GM04504 (cell line): ENCODE results near the gene DNAI1.
"Not testable (repeated sequence)": the region's sequence is repeated elsewhere in the genome, so short reads cannot be mapped to it uniquely, and the experiment has no call there.

Experiments
- DNase-seq: peaks from one replicate; pipeline ENCODE4 v3.0.0-alpha.2; 2012; ENCODE audit warnings: low read depth

DNAI1 gene

DNA sequence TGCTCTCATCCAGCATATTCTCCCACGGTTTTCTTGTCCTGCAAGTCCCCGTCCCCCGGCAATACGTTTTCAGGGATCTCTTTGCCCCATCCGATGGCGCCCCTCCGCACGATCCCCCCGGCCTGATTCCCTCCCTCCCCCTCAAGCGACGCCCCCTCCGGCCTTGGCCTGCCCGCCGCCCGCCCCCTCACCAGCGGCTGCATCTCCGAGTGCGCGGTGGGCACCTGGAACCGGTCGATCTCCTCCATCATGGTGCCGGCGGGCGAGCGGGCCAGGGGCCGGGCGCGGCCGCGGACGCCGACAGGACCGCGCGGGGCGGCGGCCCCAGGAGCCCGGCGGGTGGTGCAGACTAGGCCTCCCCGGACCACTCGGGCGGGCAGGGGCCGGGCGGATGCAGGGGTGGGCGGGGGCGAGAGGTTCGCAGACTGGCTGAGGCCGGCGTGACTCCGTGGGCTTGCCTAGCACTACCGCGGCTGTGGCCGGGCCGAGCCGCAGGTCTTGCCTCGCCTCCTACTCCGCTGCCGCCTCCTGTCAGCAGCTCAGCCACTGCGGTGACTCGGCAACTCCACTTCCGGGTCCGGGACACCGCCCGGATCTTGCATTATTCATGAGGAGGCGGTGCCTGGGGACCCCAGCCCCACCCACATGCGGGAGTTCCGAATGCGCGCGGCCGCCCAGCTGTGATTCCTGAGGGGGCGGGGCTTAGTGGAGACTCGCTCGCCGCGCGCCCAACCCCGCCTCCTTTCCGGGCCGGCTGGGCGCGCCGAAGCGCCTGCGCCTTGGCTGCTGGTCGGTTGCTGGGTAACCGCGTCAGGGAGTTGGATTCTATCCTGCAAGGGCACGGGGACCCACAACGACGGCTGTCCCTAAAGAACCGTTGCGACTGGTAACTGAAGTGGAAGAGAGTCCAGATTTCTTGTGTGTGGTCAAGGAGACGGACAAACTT lies at the start of gene DNAI1, which contains the start of gene FAM219A:
Gene DNAI1, plus strand, starts transcription at position 793 of the 946 bp plus-strand sequence. CDS start 201 bp downstream, outside the sequence.
Gene FAM219A, minus strand, starts transcription at position 558 of the 946 bp plus-strand sequence. Its CDS starts 307 bp downstream, at position 251.
- DNase-seq = peak; percentile 97

DNA sequence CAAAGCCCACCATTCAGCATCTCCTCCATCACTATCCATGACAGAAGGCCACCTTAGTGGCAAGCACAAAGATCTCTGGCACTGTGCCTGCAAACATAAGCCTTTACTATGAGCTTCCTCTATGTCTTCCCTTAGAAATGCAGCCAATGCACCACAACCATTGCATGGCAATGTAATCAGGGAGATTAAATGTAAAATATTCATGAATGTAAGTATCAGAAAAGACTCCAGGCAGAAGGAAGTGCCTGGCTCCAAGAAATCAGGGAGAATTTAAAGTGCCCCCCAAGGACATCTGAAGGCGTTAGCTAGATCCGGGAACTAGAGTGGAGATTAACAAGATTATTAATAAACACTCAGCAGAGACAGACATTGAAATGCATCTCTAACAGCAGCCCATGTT lies 49.5 kb upstream of the DNAI1 start:
- DNase-seq = no peak

DNA sequence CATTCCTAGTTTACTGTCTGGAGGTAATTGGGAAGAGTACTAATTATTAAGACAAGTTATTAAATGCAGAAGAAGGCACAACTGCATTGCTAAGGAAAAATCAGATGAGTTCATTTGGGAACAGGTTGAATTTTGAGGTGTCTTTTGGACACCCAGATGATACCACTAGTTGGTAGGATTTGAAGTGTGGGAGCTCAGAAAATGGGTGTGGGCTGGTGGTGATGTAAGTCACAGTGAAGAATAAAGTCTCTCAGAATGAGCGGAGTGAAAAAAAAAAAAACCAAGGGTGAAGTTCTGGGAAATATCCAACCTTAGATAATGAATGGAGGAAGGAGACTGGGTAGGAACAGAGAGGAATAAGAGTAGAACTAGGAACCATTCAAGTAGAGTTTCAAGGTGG lies 46.3 kb upstream of the DNAI1 start:
- no peak for DNase-seq

DNA sequence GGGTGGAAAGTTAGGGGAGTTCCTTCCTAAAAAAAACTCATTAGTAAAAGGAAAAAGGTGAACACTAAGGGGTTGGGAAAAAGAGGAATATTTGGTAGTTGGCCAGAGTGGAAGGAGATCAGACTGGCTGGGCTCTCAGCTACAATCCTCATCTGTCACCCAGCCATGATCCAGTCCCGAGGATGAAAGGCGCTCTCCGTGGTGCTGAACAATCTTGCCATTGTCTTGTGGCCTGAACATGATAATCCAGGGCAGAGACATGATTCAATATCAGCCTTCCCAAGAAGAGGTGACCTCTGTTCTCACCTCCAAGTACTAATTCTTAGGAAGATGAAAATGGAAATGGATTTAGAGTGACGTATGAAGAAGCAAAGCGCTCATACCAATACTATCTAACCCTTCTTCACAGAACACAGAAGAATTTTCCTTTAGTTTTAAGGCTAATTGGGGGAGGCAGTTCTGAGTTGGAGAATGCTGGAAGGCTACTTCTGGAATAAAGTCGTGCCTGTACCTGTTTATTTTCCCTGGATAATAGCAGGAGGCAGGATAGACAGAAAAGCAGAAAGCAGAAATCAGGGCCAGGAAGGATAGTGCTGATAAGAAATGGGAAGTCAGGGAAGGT lies 45.3 kb upstream of the DNAI1 start:
- DNase-seq = peak; percentile 20

DNA sequence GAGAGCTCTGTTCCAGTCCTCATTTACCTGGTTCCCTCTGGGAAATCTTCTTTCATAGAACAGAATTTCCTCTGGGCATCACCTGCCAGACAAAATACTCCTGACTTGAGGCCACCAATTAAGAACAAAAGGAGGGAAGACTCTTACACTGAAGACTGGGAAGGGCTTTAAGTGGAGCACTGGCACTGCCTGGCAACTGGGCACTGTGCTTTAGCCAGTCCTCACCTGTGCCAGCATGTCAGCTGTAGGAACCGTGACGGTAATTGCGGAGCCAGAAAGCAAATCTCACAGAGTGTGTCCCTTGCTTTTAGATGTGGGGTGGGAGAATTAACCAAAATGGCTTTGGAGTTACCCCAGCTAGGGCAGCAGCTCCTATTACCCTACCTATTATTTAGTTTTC lies 40.9 kb upstream of the DNAI1 start:
- no peak for DNase-seq

DNA sequence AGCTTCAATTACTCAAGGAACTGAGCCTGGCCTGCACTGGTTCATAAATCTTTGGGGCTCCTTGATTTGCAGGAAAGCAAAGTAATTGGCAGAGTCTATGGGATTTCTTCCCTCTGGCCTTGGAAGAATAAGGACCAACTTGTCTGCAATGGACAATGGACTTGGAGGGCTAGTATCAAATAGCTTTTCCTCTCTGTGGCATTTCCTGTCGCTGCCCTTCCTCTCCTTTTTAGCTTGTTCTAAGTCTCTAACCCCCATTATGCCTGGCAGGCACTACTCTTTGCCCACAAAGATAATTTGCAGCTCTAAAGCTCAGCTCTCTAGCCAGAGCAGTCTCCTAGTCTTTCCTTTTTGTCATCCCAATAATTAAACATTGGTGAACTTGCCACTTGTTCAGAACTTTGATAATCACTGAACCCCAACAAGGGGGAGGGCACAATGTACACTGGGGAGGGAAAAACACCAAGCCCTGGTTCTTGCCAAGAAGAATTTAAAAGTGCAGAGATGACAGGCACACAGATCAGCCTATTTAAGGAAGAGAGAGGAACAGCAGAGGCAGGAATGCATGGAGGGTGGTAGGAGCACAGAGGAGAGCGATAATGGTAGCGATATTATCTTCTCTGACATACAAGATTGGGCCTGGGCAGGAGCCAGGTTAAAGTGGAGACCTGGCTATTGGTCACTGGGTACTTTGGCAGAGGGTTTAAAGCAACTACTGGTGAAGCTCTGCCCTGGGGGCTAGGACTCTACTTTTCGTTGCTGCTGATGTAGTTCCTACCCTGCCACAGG lies 38.7 kb upstream of the DNAI1 start:
- no peak for DNase-seq

DNA sequence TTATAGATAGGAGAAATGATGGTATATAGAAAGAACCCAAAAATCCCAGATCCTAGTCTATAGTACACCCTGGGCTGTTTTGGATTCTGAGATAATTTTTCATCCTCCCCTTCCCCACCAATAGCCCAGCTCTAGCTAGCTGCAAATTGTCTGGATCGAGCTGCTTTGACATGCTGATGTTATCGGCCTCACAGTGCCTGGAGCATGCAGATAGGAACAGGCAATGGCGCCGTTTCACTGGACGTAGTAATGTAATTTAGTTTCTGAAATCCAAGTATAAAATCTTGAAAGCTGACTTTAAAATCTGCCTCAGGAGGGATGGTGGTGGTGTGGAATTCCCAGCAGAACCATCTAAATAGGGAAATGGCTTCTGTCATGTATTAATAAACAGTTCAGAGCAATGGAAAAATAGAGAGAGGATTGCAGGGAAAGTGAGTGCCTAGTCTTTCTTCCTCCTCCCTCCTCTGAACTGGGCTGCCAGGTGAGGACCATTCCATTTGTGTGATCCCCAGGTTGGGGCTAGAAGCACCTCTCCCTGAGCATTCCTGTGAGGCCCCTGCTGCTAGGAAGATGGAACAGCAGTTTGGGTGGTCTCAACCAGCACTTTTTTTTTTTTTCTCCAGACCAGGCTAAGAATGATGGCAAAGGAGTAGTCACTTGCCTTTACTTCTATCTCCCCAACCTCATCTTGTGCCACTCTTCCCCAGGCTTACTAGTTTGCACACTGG lies 32.1 kb upstream of the DNAI1 start:
- DNase-seq = no peak

DNA sequence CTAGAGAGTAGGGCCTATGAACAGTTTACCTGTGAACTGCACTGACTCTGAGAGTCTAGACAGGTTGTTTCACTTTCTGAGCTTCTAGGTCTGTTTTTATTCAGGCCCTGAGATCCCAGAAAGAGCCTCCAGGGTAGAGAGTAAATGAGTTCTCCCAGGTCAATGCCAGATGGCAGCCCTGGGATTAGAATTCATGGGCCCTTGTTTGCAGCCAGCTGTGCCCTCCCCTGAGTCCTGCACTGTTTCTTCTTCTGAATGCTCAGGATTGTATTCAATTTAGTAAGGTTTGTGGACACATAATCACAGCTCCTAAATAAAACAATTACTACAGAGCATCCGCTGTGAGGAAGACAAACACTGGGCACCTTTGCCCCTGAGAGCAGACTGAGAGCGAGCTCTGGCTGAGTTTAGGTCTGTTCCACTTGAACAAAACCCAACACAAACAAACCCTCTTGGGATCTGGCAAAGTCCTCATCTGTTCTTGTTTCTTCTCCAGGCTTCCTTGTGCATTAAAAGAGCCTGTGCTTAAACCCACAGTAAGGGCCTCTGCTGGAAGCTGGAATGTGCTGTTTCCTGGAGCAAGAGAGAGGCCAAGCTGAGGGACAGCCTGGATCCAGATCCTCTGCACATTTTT lies 30.2 kb upstream of the DNAI1 start:
- no peak for DNase-seq

DNA sequence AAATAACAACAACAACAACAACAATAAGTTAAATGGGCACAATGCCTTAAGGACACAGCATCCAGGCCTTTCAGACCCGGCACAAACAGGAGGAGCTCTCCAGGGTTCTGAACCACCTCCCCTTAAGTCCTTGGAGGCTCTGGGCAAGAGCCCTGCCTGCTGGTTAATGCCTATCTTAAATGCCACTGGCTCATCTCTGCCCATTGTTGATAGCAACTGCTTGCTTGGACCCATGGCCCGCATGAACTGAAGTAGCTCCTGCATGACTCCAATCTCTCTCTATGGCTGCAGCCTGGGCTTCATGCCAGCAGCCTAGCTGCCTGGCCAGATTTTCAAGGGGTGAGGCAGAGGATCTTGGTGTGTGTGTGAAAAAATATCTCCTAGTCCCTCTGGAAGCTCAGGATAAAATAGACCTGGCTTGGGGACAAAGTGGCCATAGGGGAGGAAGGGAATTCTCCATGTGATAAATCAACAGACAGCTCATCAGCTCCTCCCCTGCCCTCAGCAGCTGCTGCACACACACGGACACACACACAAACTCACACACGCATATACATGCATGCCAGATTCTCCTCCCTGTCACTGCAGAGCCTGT lies 27.7 kb upstream of the DNAI1 start:
- DNase-seq = peak; percentile 65

DNA sequence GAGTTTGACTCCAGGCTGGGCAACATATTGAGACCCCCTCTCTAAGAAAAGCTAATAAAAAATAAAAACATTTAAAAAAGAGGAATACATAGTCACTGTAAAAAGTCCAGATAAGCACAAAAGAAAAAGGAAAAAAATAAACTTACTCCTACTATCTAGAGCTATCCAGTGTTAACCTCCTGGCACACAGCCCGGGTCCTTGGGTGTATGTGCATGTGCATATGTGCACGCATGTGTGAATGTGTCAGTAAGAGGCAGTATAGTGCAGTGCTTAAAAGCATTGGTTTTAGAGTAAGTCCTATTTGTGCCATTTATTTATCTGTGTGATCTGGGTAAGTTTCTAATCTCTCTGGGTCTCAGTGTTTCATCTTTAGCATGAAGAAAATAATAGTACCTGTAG lies 26.9 kb upstream of the DNAI1 start:
- DNase-seq = no peak

DNA sequence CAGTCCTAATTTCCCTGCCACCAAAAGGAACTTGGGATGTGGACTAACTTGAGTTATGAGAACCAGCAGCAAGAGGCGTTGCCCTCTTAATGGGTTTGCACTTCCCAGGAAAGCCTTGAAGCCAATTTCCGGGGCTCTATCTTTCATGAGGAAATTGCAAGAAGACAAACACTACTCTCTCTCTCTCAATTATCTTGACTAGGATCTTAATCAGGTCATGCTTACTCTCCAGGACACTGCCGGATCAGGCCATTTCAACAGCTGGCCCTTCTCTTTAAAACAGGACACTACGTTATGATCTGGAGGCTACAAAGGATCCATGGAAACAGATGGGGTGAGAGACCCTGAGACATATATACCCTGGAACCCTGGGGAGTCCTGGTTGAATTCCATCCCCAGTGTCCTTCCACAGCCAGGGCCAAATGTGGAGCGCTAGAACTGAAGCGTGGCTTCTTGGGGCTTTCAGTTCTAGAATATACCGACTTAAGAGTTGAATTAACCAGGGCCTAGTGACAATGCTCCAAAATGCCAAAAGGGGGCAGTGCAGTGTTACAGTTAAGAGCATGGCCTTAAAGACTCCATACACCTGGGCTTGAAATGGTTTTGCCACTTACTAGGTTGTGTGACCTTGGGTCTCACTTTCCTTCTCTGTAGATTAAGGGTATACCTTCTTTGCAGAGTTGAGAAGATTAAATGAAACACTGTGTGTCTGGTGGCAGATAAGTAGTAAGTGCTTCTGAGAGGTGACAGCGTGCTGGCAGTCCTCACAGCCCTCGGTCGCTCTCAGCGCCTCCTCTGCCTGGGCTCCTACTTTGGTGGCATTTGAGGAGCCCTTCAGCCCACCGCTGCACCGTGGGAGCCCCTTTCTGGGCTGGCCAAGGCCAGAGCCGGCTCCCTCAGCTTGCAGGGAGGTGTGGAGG lies 21.3 kb upstream of the DNAI1 start:
- peak; percentile 45 for DNase-seq

DNA sequence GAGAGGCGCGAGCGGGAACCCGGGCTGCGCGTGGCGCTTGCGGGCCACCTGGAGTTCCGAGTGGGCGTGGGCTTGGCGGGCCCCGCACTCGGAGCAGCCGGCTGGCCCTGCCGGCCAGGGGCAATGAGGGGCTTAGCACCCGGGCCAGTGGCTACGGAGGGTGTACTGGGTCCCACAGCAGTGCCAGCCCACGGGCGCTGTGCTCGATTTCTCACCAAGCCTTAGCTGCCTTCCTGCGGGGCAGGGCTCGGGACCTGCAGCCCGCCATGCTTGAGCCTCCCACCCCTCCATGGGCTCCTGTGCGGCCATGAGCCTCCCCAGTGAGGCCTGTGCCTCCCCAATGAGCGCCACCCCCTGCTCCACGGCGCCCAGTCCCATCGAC lies 20.7 kb upstream of the DNAI1 start:
- DNase-seq = not testable (repeated sequence)

DNA sequence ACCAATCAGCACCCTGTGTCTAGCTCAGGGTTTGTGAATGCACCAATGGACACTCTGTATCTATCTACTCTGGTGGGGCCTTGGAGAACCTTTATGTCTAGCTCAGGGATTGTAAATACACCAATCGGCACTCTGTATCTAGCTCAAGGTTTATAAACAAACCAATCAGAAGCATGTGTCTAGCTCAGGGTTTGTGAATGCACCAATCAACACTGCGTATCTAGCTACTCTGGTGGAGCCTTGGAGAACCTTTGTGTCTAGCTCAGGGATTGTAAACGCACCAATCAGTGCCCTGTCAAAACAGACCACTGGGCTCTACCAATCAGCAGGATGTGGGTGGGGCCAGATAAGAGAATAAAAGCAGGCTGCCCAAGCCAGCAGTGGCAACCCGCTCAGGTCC lies 20.1 kb upstream of the DNAI1 start:
- DNase-seq = not testable (repeated sequence)

DNA sequence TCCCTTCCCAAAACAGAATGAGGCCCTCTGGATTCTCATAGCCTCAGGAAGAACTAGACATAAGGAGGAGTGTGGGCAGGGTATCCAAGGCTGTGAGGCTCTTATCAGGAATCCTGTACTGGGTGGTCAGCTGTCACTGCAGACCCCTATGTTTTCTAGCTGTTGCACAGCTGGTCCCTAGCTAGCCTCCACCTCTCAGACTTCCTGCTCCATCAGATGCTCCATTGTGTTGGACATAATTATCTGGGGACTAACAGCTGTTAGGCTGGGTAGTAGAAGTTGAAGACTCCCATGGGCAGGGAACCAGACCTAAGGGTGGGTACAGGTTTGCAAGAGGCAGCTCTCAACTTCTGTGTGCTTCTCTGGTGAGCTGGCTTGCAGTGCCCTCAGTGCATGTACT lies 18.6 kb upstream of the DNAI1 start:
- DNase-seq = no peak

DNA sequence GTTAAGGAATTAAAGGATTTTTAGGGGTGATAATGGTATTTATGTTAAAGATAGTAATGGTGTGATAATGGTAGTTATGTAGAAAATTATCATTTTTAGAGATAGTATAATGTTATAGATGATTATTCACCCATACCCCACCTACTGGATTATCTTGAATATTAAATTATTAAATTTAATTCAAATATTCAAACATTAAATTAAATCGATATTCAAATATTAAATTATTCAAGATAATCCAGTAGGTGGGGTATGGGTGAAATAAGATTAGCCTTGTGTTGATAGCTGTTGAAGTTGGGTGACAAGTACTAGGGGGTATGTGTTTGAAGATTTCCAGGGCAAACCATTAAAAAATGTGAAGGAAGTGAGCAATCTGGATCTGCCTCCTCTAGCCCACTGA lies 15.8 kb upstream of the DNAI1 start:
- DNase-seq = no peak

DNA sequence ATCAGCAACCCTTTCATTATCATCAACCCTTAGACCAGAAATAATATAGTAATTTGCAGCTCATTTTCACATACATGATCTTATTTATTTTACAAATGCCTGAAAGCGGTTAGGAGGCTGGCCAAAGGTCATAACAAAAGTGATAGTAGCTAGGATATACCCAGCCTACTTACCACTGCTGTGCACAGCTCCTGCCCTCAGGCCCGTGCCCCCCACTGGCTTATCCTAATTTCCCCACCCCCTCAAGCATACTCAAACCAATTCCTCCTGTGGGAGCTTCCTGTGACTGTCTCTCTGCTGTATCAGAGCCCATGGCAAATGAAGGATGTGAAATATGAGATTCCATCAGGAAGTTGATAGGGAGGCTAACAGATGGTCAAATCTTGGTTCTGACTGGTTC lies 15.1 kb upstream of the DNAI1 start:
- DNase-seq = no peak

DNA sequence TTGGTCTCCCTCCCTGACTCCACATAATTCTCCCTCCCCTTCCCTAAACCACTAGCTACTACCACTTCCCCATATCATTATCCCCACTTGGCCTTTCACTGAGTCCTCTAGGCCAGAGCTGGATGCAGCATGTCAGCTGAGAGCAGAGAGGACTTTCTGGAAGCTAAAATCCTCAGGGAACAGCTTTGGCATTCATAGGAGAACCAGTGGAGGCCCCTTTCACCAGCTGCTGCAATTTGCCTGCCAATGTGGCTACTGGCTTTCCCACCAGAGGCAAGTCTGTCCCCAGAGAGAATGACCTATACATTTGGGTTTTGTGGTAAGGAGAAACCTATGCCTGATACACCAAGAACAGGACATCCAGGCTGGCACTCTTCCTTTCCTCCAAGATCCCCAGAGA lies 14.6 kb upstream of the DNAI1 start:
- DNase-seq = no peak

DNA sequence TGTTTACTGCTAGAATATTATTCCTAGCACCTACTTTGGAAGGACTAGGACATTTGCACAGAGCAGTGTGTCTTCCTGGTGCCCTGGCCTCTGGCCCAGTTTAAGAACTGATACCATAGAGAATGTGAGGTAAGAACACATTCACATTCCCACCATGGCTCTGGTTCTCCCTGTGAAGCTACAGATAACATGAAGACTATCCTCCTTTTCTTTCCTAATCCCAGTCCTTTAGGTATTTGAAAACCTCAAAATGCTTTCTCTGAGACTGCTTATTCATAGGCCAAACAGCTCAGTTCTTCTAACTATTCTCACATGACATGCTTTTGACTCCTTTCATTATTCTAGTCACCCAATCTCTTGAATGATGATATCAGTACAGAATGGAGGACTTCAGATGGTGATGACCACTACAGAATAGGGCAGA lies 12.1 kb upstream of the DNAI1 start:
- no peak for DNase-seq

DNA sequence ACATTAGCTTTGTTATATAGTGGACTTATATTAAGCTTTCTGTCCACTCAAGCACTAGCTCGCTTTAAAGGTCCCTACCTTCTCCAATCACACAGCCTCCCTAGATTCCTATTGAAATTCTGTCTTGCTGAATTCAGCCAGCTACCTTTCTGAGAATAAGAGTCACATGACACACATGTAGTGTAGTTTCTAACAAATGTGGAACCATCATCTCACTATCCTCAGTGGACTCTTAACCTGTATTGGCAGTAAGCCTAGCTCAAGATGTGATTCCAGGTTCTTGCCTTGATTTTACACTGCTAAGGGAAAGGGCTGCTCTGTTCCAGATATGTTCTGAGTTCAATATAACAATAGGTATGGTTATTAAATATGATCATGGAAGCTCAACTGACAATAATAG lies 11.7 kb upstream of the DNAI1 start:
- DNase-seq = no peak

DNA sequence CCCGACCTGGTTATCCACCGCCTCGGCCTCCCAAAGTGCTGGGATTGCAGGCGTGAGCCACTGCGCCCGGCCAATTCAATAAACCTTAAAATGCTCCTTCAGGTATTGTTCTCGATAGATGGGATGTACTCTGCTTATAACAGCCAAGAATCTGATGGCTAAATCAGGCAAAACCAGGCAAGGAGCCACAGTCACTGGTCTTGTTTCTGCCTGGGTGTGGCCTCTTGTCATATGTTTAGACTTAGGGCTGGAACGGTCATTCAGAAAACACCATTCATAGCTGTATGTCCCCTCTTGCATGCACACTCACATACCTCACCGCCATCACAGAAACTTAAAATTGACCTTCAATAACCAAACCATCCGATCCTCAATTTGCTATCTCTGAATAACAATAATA lies 8.0 kb upstream of the DNAI1 start:
- DNase-seq = no peak
